Neuronal stem cell (in vitro differentiated cells): ENCODE measurements around the gene DLGAP5.

Experiments used
- DNase-seq: peaks from one replicate; pipeline ENCODE4 v3.0.0-alpha.2; 2013; ENCODE audit warnings: low spot score
- H2AFZ ChIP-seq: one replicate; pipeline ENCODE4 v1.6.1; 2013; ENCODE audit warnings: mild to moderate bottlenecking, low read length, inconsistent platforms
- H2AK5ac ChIP-seq: 2 replicates; pipeline ENCODE4 v1.6.1; 2013; ENCODE audit warnings: low read depth, mild to moderate bottlenecking, inconsistent platforms, low read length, moderate library complexity, mixed read lengths
- H2BK120ac ChIP-seq: 2 replicates; pipeline ENCODE4 v1.6.1; 2013; ENCODE audit warnings: low read depth, mild to moderate bottlenecking, inconsistent platforms, low read length, moderate library complexity, mixed read lengths
- H2BK12ac ChIP-seq: one replicate; pipeline ENCODE4 v1.6.1; 2013; ENCODE audit warnings: low read length, inconsistent platforms
- H2BK15ac ChIP-seq: 2 replicates; pipeline ENCODE4 v1.6.1; 2013; ENCODE audit warnings: mild to moderate bottlenecking, low read length, inconsistent platforms, mixed read lengths
- H2BK5ac ChIP-seq: one replicate; pipeline ENCODE4 v1.6.1; 2013; ENCODE audit warnings: inconsistent platforms, mild to moderate bottlenecking, low read length, moderate library complexity
- H3K14ac ChIP-seq: one replicate; pipeline ENCODE4 v1.6.1; 2013; ENCODE audit warnings: low read length, inconsistent platforms
- H3K18ac ChIP-seq: 2 replicates; pipeline ENCODE4 v1.6.1; 2013; ENCODE audit warnings: low read length, inconsistent platforms
- H3K23ac ChIP-seq: 2 replicates; pipeline ENCODE4 v1.6.1; 2013; ENCODE audit warnings: low read depth, mild to moderate bottlenecking, mixed read lengths, low read length, inconsistent platforms; ENCODE audit not compliant: poor library complexity
- H3K27ac ChIP-seq: replicated peaks from 3 replicates; pipeline ENCODE4 v1.5.1; 2013; ENCODE audit warnings: low read length, inconsistent platforms
- H3K27me3 ChIP-seq, 3 experiments: 2 replicates each; pipeline ENCODE4 v1.6.1; 2013; ENCODE audit warnings: low read length in 3 of 3, mild to moderate bottlenecking in 2 of 3, inconsistent platforms in 1 of 3, low read depth in 1 of 3, mixed read lengths in 1 of 3, moderate library complexity in 1 of 3; ENCODE audit not compliant: control insufficient read depth in 3 of 3, insufficient read depth in 3 of 3
- H3K36me3 ChIP-seq, 2 donors: replicated peaks in 1 of 2; 2 replicates each; pipeline ENCODE4 v1.6.1; 2013; ENCODE audit warnings: low read length in 2 of 2; ENCODE audit not compliant: control insufficient read depth in 2 of 2, insufficient read depth in 2 of 2
- H3K4ac ChIP-seq: 2 replicates; pipeline ENCODE4 v1.6.1; 2013; ENCODE audit warnings: inconsistent platforms, mild to moderate bottlenecking, low read length, moderate library complexity
- H3K4me1 ChIP-seq, 2 donors: 1 replicate in 1 of 2; 2 replicates in 1 of 2; pipeline ENCODE4 v1.6.1; 2013; ENCODE audit warnings: low read length in 2 of 2, low read depth in 1 of 2; ENCODE audit not compliant: control insufficient read depth in 2 of 2, insufficient read depth in 1 of 2
- H3K4me2 ChIP-seq: one replicate; pipeline ENCODE4 v1.6.1; 2013; ENCODE audit warnings: mild to moderate bottlenecking, low read length, inconsistent platforms; ENCODE audit not compliant: insufficient read depth, poor library complexity, severe bottlenecking
- H3K4me3 ChIP-seq, 2 donors: 2 replicates each; pipeline ENCODE4 v1.5.1; 2013; ENCODE audit warnings: low read length in 2 of 2, mild to moderate bottlenecking in 2 of 2, inconsistent platforms in 1 of 2, moderate library complexity in 1 of 2
- H3K79me1 ChIP-seq: one replicate; pipeline ENCODE4 v1.6.1; 2013; ENCODE audit warnings: low read depth, mild to moderate bottlenecking, inconsistent platforms, low read length, moderate library complexity
- H3K9ac ChIP-seq: one replicate; pipeline ENCODE4 v1.6.1; 2013; ENCODE audit warnings: mild to moderate bottlenecking, low read depth, low read length, inconsistent platforms; ENCODE audit not compliant: poor library complexity
- H3K9me3 ChIP-seq, 2 donors: replicated peaks in 1 of 2; 2 replicates each; pipeline versions ENCODE3 to v1.6.1; 2013; ENCODE audit warnings: low read length in 2 of 2, mild to moderate bottlenecking in 2 of 2, inconsistent platforms in 1 of 2, low read depth in 1 of 2, mixed read lengths in 1 of 2, moderate library complexity in 1 of 2; ENCODE audit not compliant: control insufficient read depth in 2 of 2, insufficient read depth in 1 of 2
- H4K8ac ChIP-seq: one replicate; pipeline ENCODE4 v1.6.1; 2013; ENCODE audit warnings: low read depth, mild to moderate bottlenecking, inconsistent platforms, low read length, moderate library complexity
- H4K91ac ChIP-seq: one replicate; pipeline ENCODE4 v1.6.1; 2013; ENCODE audit warnings: low read length, low read depth, mild to moderate bottlenecking, inconsistent platforms; ENCODE audit not compliant: poor library complexity
- WGBS, 2 donors: extraction: QIAGEN DNeasy Blood & Tissue Kit; methylation state at CpG; one replicate each; pipeline ENCODE4 v1.1.7; 2013; ENCODE audit warnings: missing lambda C conversion rate in 2 of 2, mixed read lengths in 1 of 2; ENCODE audit not compliant: insufficient read length in 2 of 2, insufficient replicate concordance in 1 of 2; ENCODE audit errors: extremely low coverage in 2 of 2; 5-methylcytosine and 5-hydroxymethylcytosine counted together

DLGAP5 gene

DNA sequence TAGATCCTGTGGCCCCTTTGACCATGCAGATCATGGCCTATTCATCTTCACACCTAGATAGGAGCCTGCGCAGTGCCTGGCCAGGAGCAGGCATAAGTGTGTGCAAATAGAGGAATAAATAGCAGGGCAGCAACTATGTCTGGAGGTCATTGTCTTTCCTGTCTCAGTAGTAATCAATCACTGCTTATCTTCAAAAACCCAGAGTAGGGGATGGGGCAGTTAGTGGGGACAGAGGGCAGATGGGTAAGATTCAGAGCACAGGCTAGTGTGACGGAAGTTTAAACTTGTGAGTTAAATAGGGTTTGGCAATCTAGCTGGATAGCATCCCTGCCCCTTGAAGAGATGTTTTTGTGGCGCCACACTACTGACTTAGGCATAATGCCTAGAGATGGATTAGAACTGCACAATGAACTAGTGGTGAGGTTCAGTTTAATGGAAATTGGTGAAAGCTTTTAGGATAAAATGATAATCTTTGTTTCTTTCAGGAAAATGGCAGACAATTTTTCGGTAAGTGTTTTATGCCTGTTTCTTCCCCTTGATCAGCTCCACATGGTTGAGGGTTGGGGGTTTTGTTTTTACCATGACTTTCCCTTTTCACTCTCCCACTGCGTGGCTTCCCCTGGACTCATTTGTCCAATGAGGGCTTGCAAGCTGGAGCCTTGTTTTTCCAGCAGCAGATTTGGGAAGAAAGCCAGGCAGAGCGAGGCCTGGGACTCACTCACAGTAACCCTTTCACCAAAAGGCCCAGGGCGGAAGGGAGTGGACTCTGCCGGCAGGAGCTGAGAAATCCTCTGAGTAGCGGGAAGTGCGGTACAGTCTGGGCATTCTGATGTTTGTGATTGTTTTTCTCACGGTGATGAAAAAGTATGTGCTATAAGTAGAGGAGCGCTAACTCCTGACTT lies 54.2 kb downstream of the DLGAP5 start:
- H3K27ac ChIP-seq, result no peak overlapping the region

DNA sequence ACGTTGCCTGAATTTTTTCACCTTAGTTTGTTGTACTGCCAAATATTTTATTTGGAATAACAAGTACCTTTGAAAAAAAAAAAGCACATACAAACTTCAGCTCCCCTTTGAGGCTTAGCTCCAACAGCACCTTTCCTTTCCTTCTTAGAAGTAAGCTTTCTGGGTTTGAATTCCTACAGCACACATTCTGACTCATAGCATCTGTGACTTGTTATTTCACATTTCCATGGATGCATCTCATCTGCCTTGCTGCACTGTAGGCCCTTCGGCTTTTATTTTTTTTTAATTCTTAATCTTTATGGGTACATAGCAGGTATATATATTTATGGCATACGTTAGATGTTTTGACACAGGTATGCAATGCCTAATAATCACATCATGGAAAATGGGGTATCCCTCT lies 55.1 kb downstream of the DLGAP5 start:
- Histone ChIP-seq H3K9ac (no peak overlapping the region), H3K4me3 (no peak overlapping the region), H4K8ac (no peak overlapping the region), H3K27ac (no peak overlapping the region), H3K9me3 (no peaks in the 10 kb centered on the region), H3K18ac (no peak overlapping the region), H2BK5ac (no peak overlapping the region), H3K4me1 (no peaks in the 10 kb centered on the region), H2BK12ac (no peak overlapping the region), H4K91ac (no peak overlapping the region), H2BK120ac (no peak overlapping the region), H3K27me3 (peaks cover 0 to 2% (median 0%) of the 10 kb centered on the region in 3 experiments), H2AFZ (no peak overlapping the region), H3K4ac (no peak overlapping the region), H3K79me1 (no peaks in the 10 kb centered on the region), H3K23ac (no peak overlapping the region), H2BK15ac (no peak overlapping the region), H2AK5ac (no peak overlapping the region), H3K36me3 (peaks cover 7 to 23% of the 10 kb centered on the region in 2 donors), H3K14ac (no peak overlapping the region), H3K4me2 (no peak overlapping the region)
- no CpG with 5 or more reads among the region's 3 CpGs for WGBS, 2 donors
- no peak for DNase-seq

More for the DNA sequence above, 54.2 kb downstream of the DLGAP5 start:
- Histone ChIP-seq H3K9ac (no peak overlapping the region), H3K4me2 (no peak overlapping the region), H2AK5ac (no peak overlapping the region), H3K79me1 (no peaks in the 10 kb centered on the region), H3K18ac (no peak overlapping the region), H3K4ac (no peak overlapping the region), H2BK12ac (no peak overlapping the region), H4K91ac (no peak overlapping the region), H2BK5ac (no peak overlapping the region), H3K27me3 (no peaks in the 10 kb centered on the region), H2AFZ (no peak overlapping the region), H3K23ac (no peak overlapping the region), H3K4me1 (no peaks in the 10 kb centered on the region), H3K14ac (no peak overlapping the region), H2BK15ac (no peak overlapping the region), H4K8ac (no peak overlapping the region), H2BK120ac (no peak overlapping the region), H3K4me3 (no peak overlapping the region), H3K9me3 (no peaks in the 10 kb centered on the region), H3K36me3 (peaks cover 9 to 31% of the 10 kb centered on the region in 2 donors)
- no peak for DNase-seq
- no CpG with 5 or more reads among the region's 12 CpGs for WGBS, 2 donors

GRCh38 chr14:55133416-55133815 lies 58.0 kb downstream of the DLGAP5 start:
- H3K14ac ChIP-seq, result no peak overlapping the region
- H2AFZ ChIP-seq, result no peak overlapping the region
- peaks cover 0 to 18% (median 3%) of the 10 kb centered on the region in 3 experiments for H3K27me3 ChIP-seq
- no peaks in the 10 kb centered on the region for H3K9me3 ChIP-seq
- no peak overlapping the region for H3K9ac ChIP-seq
- no peak overlapping the region for H3K23ac ChIP-seq
- H4K91ac ChIP-seq, result no peak overlapping the region
- H3K27ac ChIP-seq, result no peak overlapping the region
- no CpG with 5 or more reads among the region's 4 CpGs for WGBS, 2 donors
- peaks cover 2 to 6% of the 10 kb centered on the region in 2 donors for H3K36me3 ChIP-seq
- no peak overlapping the region for H3K4me2 ChIP-seq
- H2BK15ac ChIP-seq, result no peak overlapping the region
- no peak overlapping the region for H3K4ac ChIP-seq
- H4K8ac ChIP-seq, result no peak overlapping the region
- H2BK12ac ChIP-seq, result no peak overlapping the region
- no peak overlapping the region for H3K18ac ChIP-seq
- H2AK5ac ChIP-seq, result no peak overlapping the region
- H3K4me3 ChIP-seq, result no peak overlapping the region
- no peaks in the 10 kb centered on the region for H3K79me1 ChIP-seq
- no peak overlapping the region for H2BK120ac ChIP-seq
- DNase-seq, result no peak
- H3K4me1 ChIP-seq, result peaks cover 0 to 2% of the 10 kb centered on the region in 2 donors
- no peak overlapping the region for H2BK5ac ChIP-seq

GRCh38 chr14:55131370-55132137 lies 59.8 kb downstream of the DLGAP5 start:
- no peak overlapping the region for H3K14ac ChIP-seq
- no peaks in the 10 kb centered on the region for H3K79me1 ChIP-seq
- H3K18ac ChIP-seq, result no peak overlapping the region
- no peak overlapping the region for H3K4ac ChIP-seq
- H2AFZ ChIP-seq, result no peak overlapping the region
- H2BK120ac ChIP-seq, result no peak overlapping the region
- no peak overlapping the region for H4K8ac ChIP-seq
- H3K27me3 ChIP-seq, result peaks cover 0 to 18% (median 3%) of the 10 kb centered on the region in 3 experiments
- H3K23ac ChIP-seq, result no peak overlapping the region
- H2AK5ac ChIP-seq, result no peak overlapping the region
- peaks cover 2 to 4% of the 10 kb centered on the region in 2 donors for H3K36me3 ChIP-seq
- no peak overlapping the region for H3K9ac ChIP-seq
- H2BK5ac ChIP-seq, result no peak overlapping the region
- peaks cover 3 to 6% of the 10 kb centered on the region in 2 donors for H3K4me1 ChIP-seq
- no peaks in the 10 kb centered on the region for H3K9me3 ChIP-seq
- no peak for DNase-seq
- H3K4me2 ChIP-seq, result no peak overlapping the region
- no CpG with 5 or more reads among the region's 7 CpGs for WGBS, 2 donors
- H2BK12ac ChIP-seq, result no peak overlapping the region
- no peak overlapping the region for H3K27ac ChIP-seq
- H4K91ac ChIP-seq, result no peak overlapping the region
- H3K4me3 ChIP-seq, result no peak overlapping the region
- H2BK15ac ChIP-seq, result no peak overlapping the region
